ENCODE data around the gene CPNE5.

The CPNE5 gene

GRCh38 chr6:36784376-36784636 is 54.9 kb downstream of the CPNE5 start:
- H3K4me3 ChIP-seq (ENCODE audit: low read depth, low read length): no peak overlapping the region
- TF ChIP-seq CTCF (IDR thresholded peaks at IDR 0.05; ENCODE audit: borderline replicate concordance, insufficient read depth, low read depth, low read length): no peak

- no peak overlapping the region for H3K4me3 ChIP-seq (ENCODE audit: low read depth, low read length)
- TF ChIP-seq CTCF (IDR thresholded peaks at IDR 0.05; ENCODE audit: borderline replicate concordance, insufficient read depth, low read depth, low read length): no peak
Observed at GRCh38 chr6:36783603-36784375, 55.5 kb downstream of the CPNE5 start.

- TF ChIP-seq CTCF (IDR thresholded peaks at IDR 0.05; ENCODE audit: borderline replicate concordance, insufficient read depth, low read depth, low read length): no peak
- no peak overlapping the region for H3K4me3 ChIP-seq (ENCODE audit: low read depth, low read length)
Observed at GRCh38 chr6:36781669-36782068, 57.6 kb downstream of the CPNE5 start.

- no peak for TF ChIP-seq CTCF (IDR thresholded peaks at IDR 0.05; ENCODE audit: borderline replicate concordance, insufficient read depth, low read depth, low read length)
- no peak overlapping the region for H3K4me3 ChIP-seq (ENCODE audit: low read depth, low read length)
Observed at GRCh38 chr6:36780442-36781177, 58.6 kb downstream of the CPNE5 start.

GRCh38 chr6:36779227-36779626 is 60.0 kb downstream of the CPNE5 start:
- H3K4me3 ChIP-seq (ENCODE audit: low read depth, low read length): no peak overlapping the region

GRCh38 chr6:36777801-36778200 is 61.4 kb downstream of the CPNE5 start:
- TF ChIP-seq CTCF (IDR thresholded peaks at IDR 0.05; ENCODE audit: borderline replicate concordance, insufficient read depth, low read depth, low read length): no peak
- no peak overlapping the region for H3K4me3 ChIP-seq (ENCODE audit: low read depth, low read length)

More at GRCh38 chr6:36779227-36779626, 60.0 kb downstream of the CPNE5 start:
- no peak for TF ChIP-seq CTCF (IDR thresholded peaks at IDR 0.05; ENCODE audit: borderline replicate concordance, insufficient read depth, low read depth, low read length)

- no peak for TF ChIP-seq CTCF (IDR thresholded peaks at IDR 0.05; ENCODE audit: borderline replicate concordance, insufficient read depth, low read depth, low read length)
- H3K4me3 ChIP-seq (ENCODE audit: low read depth, low read length): no peak overlapping the region
Observed at GRCh38 chr6:36776167-36776566, 63.1 kb downstream of the CPNE5 start.
